ENCODE results near the gene PPP1R3C.

The PPP1R3C gene

GRCh38 chr10:91643700-91644099 lies 10.8 kb upstream of the PPP1R3C start:
- no peaks in the 10 kb centered on the region for H3F3A ChIP-seq (ENCODE audit: low read depth)
- no peaks in the 10 kb centered on the region for H3K27me3 ChIP-seq (ENCODE audit: insufficient read depth, low read length, poor library complexity, severe bottlenecking)
- H3K9ac ChIP-seq (ENCODE audit: low read depth, low read length, poor library complexity, severe bottlenecking), result no peak overlapping the region
- no peaks in the 10 kb centered on the region for H4K20me1 ChIP-seq (ENCODE audit: insufficient read depth, low read length, poor library complexity, severe bottlenecking)
- no peaks in the 10 kb centered on the region for H3K36me3 ChIP-seq (ENCODE audit: insufficient read depth, low read length)
- no peaks in the 10 kb centered on the region for H3K9me2 ChIP-seq (replicated peaks; ENCODE audit: low read depth, low read length)
- no peaks in the 10 kb centered on the region for H3K9me3 ChIP-seq (ENCODE audit: insufficient read depth, low read depth, low read length)
- H3K4me2 ChIP-seq (ENCODE audit: low read depth, low read length, poor library complexity, severe bottlenecking), result no peak overlapping the region
- no peak overlapping the region for H3K4me3 ChIP-seq (ENCODE audit: low read length, poor library complexity, severe bottlenecking)
- no peaks in the 10 kb centered on the region for H3K79me2 ChIP-seq (ENCODE audit: insufficient read depth, low read length)
- H3K4me1 ChIP-seq (ENCODE audit: insufficient read depth, low read length, poor library complexity, severe bottlenecking), result no peaks in the 10 kb centered on the region
- H2AFZ ChIP-seq (ENCODE audit: low read length), result peak overlapping the region; percentile 11; the same call in 1 of the 2 replicates
- peak; percentile 45 for TF ChIP-seq CTCF (conservative IDR thresholded peaks at IDR 0.05; ENCODE audit: low read length)
- no peak for TF ChIP-seq EZH2phosphoT487 (IDR thresholded peaks at IDR 0.05; ENCODE audit: borderline replicate concordance)

- Histone ChIP-seq H3K9ac (ENCODE audit: low read depth, low read length, poor library complexity, severe bottlenecking) (no peak overlapping the region), H2AFZ (ENCODE audit: low read length) (peak overlapping the region; percentile 11; the same call in 1 of the 2 replicates), H3K4me2 (ENCODE audit: low read depth, low read length, poor library complexity, severe bottlenecking) (no peak overlapping the region), H3K4me1 (ENCODE audit: insufficient read depth, low read length, poor library complexity, severe bottlenecking) (no peaks in the 10 kb centered on the region), H3K9me2 (replicated peaks; ENCODE audit: low read depth, low read length) (no peaks in the 10 kb centered on the region), H4K20me1 (ENCODE audit: insufficient read depth, low read length, poor library complexity, severe bottlenecking) (no peaks in the 10 kb centered on the region), H3K36me3 (ENCODE audit: insufficient read depth, low read length) (no peaks in the 10 kb centered on the region), H3K79me2 (ENCODE audit: insufficient read depth, low read length) (no peaks in the 10 kb centered on the region), H3K27me3 (ENCODE audit: insufficient read depth, low read length, poor library complexity, severe bottlenecking) (no peaks in the 10 kb centered on the region), H3K4me3 (ENCODE audit: low read length, poor library complexity, severe bottlenecking) (no peak overlapping the region), H3K9me3 (ENCODE audit: insufficient read depth, low read depth, low read length) (no peaks in the 10 kb centered on the region), H3F3A (ENCODE audit: low read depth) (no peaks in the 10 kb centered on the region)
- TF ChIP-seq EZH2phosphoT487 (IDR thresholded peaks at IDR 0.05; ENCODE audit: borderline replicate concordance) (no peak), CTCF (conservative IDR thresholded peaks at IDR 0.05; ENCODE audit: low read length) (no peak)
These were observed 10.2 kb upstream of the PPP1R3C start for GRCh38 chr10:91642831-91643692.

- no peak overlapping the region for H3K9ac ChIP-seq (ENCODE audit: low read depth, low read length, poor library complexity, severe bottlenecking)
- TF ChIP-seq EZH2phosphoT487 (IDR thresholded peaks at IDR 0.05; ENCODE audit: borderline replicate concordance), result no peak
- TF ChIP-seq CTCF (conservative IDR thresholded peaks at IDR 0.05; ENCODE audit: low read length), result no peak
- H4K20me1 ChIP-seq (ENCODE audit: insufficient read depth, low read length, poor library complexity, severe bottlenecking), result no peaks in the 10 kb centered on the region
- H3K4me3 ChIP-seq (ENCODE audit: low read length, poor library complexity, severe bottlenecking), result no peak overlapping the region
- no peaks in the 10 kb centered on the region for H3K9me3 ChIP-seq (ENCODE audit: insufficient read depth, low read depth, low read length)
- no peaks in the 10 kb centered on the region for H3K79me2 ChIP-seq (ENCODE audit: insufficient read depth, low read length)
- H3K27me3 ChIP-seq (ENCODE audit: insufficient read depth, low read length, poor library complexity, severe bottlenecking), result no peaks in the 10 kb centered on the region
- no peak overlapping the region for H2AFZ ChIP-seq (ENCODE audit: low read length)
- H3K36me3 ChIP-seq (ENCODE audit: insufficient read depth, low read length), result no peaks in the 10 kb centered on the region
- H3F3A ChIP-seq (ENCODE audit: low read depth), result no peaks in the 10 kb centered on the region
- H3K4me2 ChIP-seq (ENCODE audit: low read depth, low read length, poor library complexity, severe bottlenecking), result no peak overlapping the region
- H3K4me1 ChIP-seq (ENCODE audit: insufficient read depth, low read length, poor library complexity, severe bottlenecking), result no peaks in the 10 kb centered on the region
- H3K9me2 ChIP-seq (replicated peaks; ENCODE audit: low read depth, low read length), result no peaks in the 10 kb centered on the region
These were observed 4.0 kb upstream of the PPP1R3C start for GRCh38 chr10:91636892-91637291.
